ENCODE results near the gene KSR2.

KSR2 gene

DNA sequence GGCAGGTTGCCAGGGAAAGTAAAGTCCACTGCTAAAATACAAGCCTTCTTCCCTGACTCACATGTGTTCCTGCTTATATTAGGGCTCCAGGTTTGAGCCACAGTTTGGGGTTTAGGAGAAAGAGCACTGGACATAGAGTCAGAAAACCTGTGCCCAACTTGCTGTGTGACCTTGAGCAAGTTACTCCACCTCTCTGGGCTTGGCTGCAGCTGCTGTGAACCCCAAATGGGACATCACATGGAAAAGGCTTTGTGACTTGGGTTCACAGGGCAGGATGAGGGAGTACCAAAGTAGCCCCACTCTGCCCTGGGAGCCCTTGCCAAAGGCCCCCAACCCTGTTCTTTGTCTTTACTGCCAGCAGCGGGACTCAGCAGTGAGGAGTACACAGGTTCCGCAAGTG lies 528.4 kb downstream of the KSR2 start:
- Histone ChIP-seq H3K9ac (ENCODE audit: low read length) (no peak overlapping the region), H4K12ac (ENCODE audit: low read depth, low read length) (no peak overlapping the region), H2AK5ac (ENCODE audit: low read length) (no peak overlapping the region), H3K4me2 (ENCODE audit: low read length) (no peak overlapping the region), H3K23ac (ENCODE audit: low read length) (no peak overlapping the region), H2AFZ (ENCODE audit: insufficient read depth, low read length, poor library complexity) (no peak overlapping the region), H3K79me1 (ENCODE audit: low read length) (no peaks in the 10 kb centered on the region), H2BK5ac (ENCODE audit: low read depth, low read length, poor library complexity) (no peak overlapping the region), H2BK120ac (ENCODE audit: insufficient read depth, low read length, poor library complexity) (no peak overlapping the region), H3K18ac (ENCODE audit: low read length) (no peak overlapping the region), H3K9me3 (ENCODE audit: insufficient read depth, low read depth, low read length) (no peaks in the 10 kb centered on the region), H3K36me3 (ENCODE audit: control insufficient read depth in 1 of 2, insufficient read depth in 2 of 2, low read length in 2 of 2) (no peaks in the 10 kb centered on the region), H3K4me3 (ENCODE audit: low read depth, low read length) (no peak overlapping the region), H4K8ac (ENCODE audit: low read depth, low read length) (no peak overlapping the region), H3K4me1 (ENCODE audit: control insufficient read depth in 1 of 2, insufficient read depth in 2 of 2, low read length in 2 of 2) (no peaks in the 10 kb centered on the region), H4K91ac (ENCODE audit: low read depth, low read length) (no peak overlapping the region), H3K14ac (ENCODE audit: low read length) (no peak overlapping the region), H3K27ac (ENCODE audit: low read depth, low read length) (no peak overlapping the region), H3K79me2 (ENCODE audit: control insufficient read depth, insufficient read depth, low read length, poor library complexity) (no peaks in the 10 kb centered on the region), H3K4ac (ENCODE audit: low read depth, low read length) (no peak overlapping the region), H3K27me3 (ENCODE audit: insufficient read depth, low read length) (no peaks in the 10 kb centered on the region), H2BK12ac (ENCODE audit: low read length) (no peak overlapping the region)
- no peak for DNase-seq
- no CpG with 5 or more reads among the region's 2 CpGs for WGBS (ENCODE audit: extremely low coverage, insufficient coverage, insufficient read length)

GRCh38 chr12:117439531-117440001 lies 529.2 kb downstream of the KSR2 start:
- no peak overlapping the region for H3K4me2 ChIP-seq (ENCODE audit: low read length)
- no peaks in the 10 kb centered on the region for H3K27me3 ChIP-seq (ENCODE audit: insufficient read depth, low read length)
- no peak overlapping the region for H2AK5ac ChIP-seq (ENCODE audit: low read length)
- H4K91ac ChIP-seq (ENCODE audit: low read depth, low read length) = no peak overlapping the region
- H2AFZ ChIP-seq (ENCODE audit: insufficient read depth, low read length, poor library complexity) = no peak overlapping the region
- H4K8ac ChIP-seq (ENCODE audit: low read depth, low read length) = no peak overlapping the region
- no peak overlapping the region for H3K4me3 ChIP-seq (ENCODE audit: low read depth, low read length)
- H3K9ac ChIP-seq (ENCODE audit: low read length) = no peak overlapping the region
- H3K79me2 ChIP-seq (ENCODE audit: control insufficient read depth, insufficient read depth, low read length, poor library complexity) = no peaks in the 10 kb centered on the region
- H3K4ac ChIP-seq (ENCODE audit: low read depth, low read length) = no peak overlapping the region
- H2BK120ac ChIP-seq (ENCODE audit: insufficient read depth, low read length, poor library complexity) = no peak overlapping the region
- H3K18ac ChIP-seq (ENCODE audit: low read length) = no peak overlapping the region
- no peaks in the 10 kb centered on the region for H3K36me3 ChIP-seq (ENCODE audit: control insufficient read depth in 1 of 2, insufficient read depth in 2 of 2, low read length in 2 of 2)
- no peak for DNase-seq
- H3K27ac ChIP-seq (ENCODE audit: low read depth, low read length) = no peak overlapping the region
- no peak overlapping the region for H2BK12ac ChIP-seq (ENCODE audit: low read length)
- no peak overlapping the region for H2BK5ac ChIP-seq (ENCODE audit: low read depth, low read length, poor library complexity)
- no peak overlapping the region for H3K23ac ChIP-seq (ENCODE audit: low read length)
- H3K9me3 ChIP-seq (ENCODE audit: insufficient read depth, low read depth, low read length) = peaks cover 3% of the 10 kb centered on the region
- H3K14ac ChIP-seq (ENCODE audit: low read length) = no peak overlapping the region
- no peaks in the 10 kb centered on the region for H3K79me1 ChIP-seq (ENCODE audit: low read length)
- H3K4me1 ChIP-seq (ENCODE audit: control insufficient read depth in 1 of 2, insufficient read depth in 2 of 2, low read length in 2 of 2) = no peaks in the 10 kb centered on the region
- WGBS (ENCODE audit: extremely low coverage, insufficient coverage, insufficient read length) = no CpG with 5 or more reads among the region's 13 CpGs
- H4K12ac ChIP-seq (ENCODE audit: low read depth, low read length) = no peak overlapping the region

DNA sequence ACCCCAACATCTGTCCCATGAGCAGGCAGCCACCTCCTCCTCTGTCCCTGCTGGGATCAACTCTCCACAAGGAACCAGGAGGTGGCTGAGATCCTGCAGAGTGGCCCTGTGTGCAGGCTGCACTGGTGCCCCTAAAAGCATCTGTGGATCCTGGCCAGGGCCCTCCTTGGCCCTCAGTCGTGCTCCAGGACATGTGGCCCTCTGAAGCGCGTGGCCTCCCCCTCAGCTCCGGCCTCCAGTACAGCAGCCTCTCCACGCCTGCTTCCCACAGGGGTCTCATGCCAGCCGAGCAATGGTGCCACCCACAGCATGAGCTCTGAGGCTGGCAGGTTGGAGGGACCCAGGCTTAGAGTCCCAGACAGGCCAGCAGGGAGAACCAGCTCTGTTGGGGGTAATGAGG lies 530.0 kb downstream of the KSR2 start:
- no peak overlapping the region for H2BK12ac ChIP-seq (ENCODE audit: low read length)
- no peak overlapping the region for H2BK120ac ChIP-seq (ENCODE audit: insufficient read depth, low read length, poor library complexity)
- H2BK5ac ChIP-seq (ENCODE audit: low read depth, low read length, poor library complexity) = no peak overlapping the region
- H3K9ac ChIP-seq (ENCODE audit: low read length) = no peak overlapping the region
- no peak overlapping the region for H2AFZ ChIP-seq (ENCODE audit: insufficient read depth, low read length, poor library complexity)
- no CpG with 5 or more reads among the region's 6 CpGs for WGBS (ENCODE audit: extremely low coverage, insufficient coverage, insufficient read length)
- H3K36me3 ChIP-seq (ENCODE audit: control insufficient read depth in 1 of 2, insufficient read depth in 2 of 2, low read length in 2 of 2) = no peaks in the 10 kb centered on the region
- H3K18ac ChIP-seq (ENCODE audit: low read length) = no peak overlapping the region
- H3K9me3 ChIP-seq (ENCODE audit: insufficient read depth, low read depth, low read length) = peaks cover 4% of the 10 kb centered on the region
- no peak overlapping the region for H3K4me3 ChIP-seq (ENCODE audit: low read depth, low read length)
- no peak overlapping the region for H4K8ac ChIP-seq (ENCODE audit: low read depth, low read length)
- H3K27me3 ChIP-seq (ENCODE audit: insufficient read depth, low read length) = no peaks in the 10 kb centered on the region
- H3K4ac ChIP-seq (ENCODE audit: low read depth, low read length) = no peak overlapping the region
- no peak overlapping the region for H3K23ac ChIP-seq (ENCODE audit: low read length)
- H3K4me1 ChIP-seq (ENCODE audit: control insufficient read depth in 1 of 2, insufficient read depth in 2 of 2, low read length in 2 of 2) = no peaks in the 10 kb centered on the region
- no peaks in the 10 kb centered on the region for H3K79me1 ChIP-seq (ENCODE audit: low read length)
- DNase-seq = no peak
- no peak overlapping the region for H3K27ac ChIP-seq (ENCODE audit: low read depth, low read length)
- no peak overlapping the region for H4K91ac ChIP-seq (ENCODE audit: low read depth, low read length)
- H4K12ac ChIP-seq (ENCODE audit: low read depth, low read length) = no peak overlapping the region
- H3K14ac ChIP-seq (ENCODE audit: low read length) = no peak overlapping the region
- H3K4me2 ChIP-seq (ENCODE audit: low read length) = no peak overlapping the region
- no peak overlapping the region for H2AK5ac ChIP-seq (ENCODE audit: low read length)
- H3K79me2 ChIP-seq (ENCODE audit: control insufficient read depth, insufficient read depth, low read length, poor library complexity) = no peaks in the 10 kb centered on the region

GRCh38 chr12:117437516-117438255 lies 531.1 kb downstream of the KSR2 start:
- Histone ChIP-seq H3K14ac (ENCODE audit: low read length) (no peak overlapping the region), H3K4me2 (ENCODE audit: low read length) (no peak overlapping the region), H3K36me3 (ENCODE audit: control insufficient read depth in 1 of 2, insufficient read depth in 2 of 2, low read length in 2 of 2) (no peaks in the 10 kb centered on the region), H3K4ac (ENCODE audit: low read depth, low read length) (no peak overlapping the region), H3K79me1 (ENCODE audit: low read length) (no peaks in the 10 kb centered on the region), H2BK5ac (ENCODE audit: low read depth, low read length, poor library complexity) (no peak overlapping the region), H3K4me3 (ENCODE audit: low read depth, low read length) (no peak overlapping the region), H3K23ac (ENCODE audit: low read length) (no peak overlapping the region), H3K27me3 (ENCODE audit: insufficient read depth, low read length) (no peaks in the 10 kb centered on the region), H2AFZ (ENCODE audit: insufficient read depth, low read length, poor library complexity) (no peak overlapping the region), H2AK5ac (ENCODE audit: low read length) (no peak overlapping the region), H4K91ac (ENCODE audit: low read depth, low read length) (no peak overlapping the region), H3K79me2 (ENCODE audit: control insufficient read depth, insufficient read depth, low read length, poor library complexity) (no peaks in the 10 kb centered on the region), H3K9me3 (ENCODE audit: insufficient read depth, low read depth, low read length) (peaks cover 4% of the 10 kb centered on the region), H3K4me1 (ENCODE audit: control insufficient read depth in 1 of 2, insufficient read depth in 2 of 2, low read length in 2 of 2) (no peaks in the 10 kb centered on the region), H2BK120ac (ENCODE audit: insufficient read depth, low read length, poor library complexity) (no peak overlapping the region), H3K27ac (ENCODE audit: low read depth, low read length) (no peak overlapping the region), H3K18ac (ENCODE audit: low read length) (no peak overlapping the region), H4K8ac (ENCODE audit: low read depth, low read length) (no peak overlapping the region), H4K12ac (ENCODE audit: low read depth, low read length) (no peak overlapping the region), H2BK12ac (ENCODE audit: low read length) (no peak overlapping the region), H3K9ac (ENCODE audit: low read length) (no peak overlapping the region)
- no CpG with 5 or more reads among the region's 11 CpGs for WGBS (ENCODE audit: extremely low coverage, insufficient coverage, insufficient read length)
- no peak for DNase-seq
